ENCODE measurements around the gene MT1G.
"Not testable (repeated sequence)": the region's sequence is repeated elsewhere in the genome, so short reads cannot be mapped to it uniquely, and the experiment has no call there.

MT1G gene

GRCh38 chr16:56684256-56684925 is 16.5 kb upstream of the MT1G start:
- no peak for DNase-seq

GRCh38 chr16:56683424-56684172 is 15.7 kb upstream of the MT1G start:
- no peak for DNase-seq

DNA sequence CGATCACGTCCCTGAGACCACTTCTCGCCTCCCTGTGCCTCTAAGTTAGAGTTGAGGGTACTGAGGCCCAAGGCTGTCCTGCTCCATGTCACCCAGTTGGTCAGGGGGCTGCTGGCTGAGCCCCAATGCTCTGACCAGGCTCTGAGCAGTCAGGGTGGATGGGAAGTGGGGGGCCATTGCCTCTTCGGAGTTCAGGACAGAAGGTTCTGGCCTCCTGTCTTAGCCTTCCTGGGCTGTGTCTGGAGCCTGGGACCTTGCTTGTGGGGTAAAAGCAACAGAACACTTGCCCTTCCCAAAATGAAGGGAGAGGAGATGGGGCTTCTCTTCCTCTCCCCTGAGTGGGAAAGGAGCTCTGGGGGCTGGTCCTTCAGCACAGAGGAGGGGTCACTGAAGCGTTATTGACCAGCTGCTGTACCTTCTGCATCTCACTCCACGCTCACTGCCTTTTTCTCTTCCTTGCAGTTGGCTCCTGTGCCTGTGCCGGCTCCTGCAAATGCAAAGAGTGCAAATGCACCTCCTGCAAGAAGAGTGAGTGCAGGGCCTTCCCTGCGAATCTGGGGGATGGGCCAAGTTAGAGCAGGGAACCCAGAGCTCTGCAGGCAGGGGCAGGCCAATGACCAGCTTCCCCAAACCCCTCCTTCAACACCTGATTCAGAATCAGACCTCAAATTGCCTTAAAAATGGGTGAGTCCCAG is 15.0 kb upstream of the MT1G start:
- DNase-seq, result peak; percentile 22

GRCh38 chr16:56681939-56682702 is 14.3 kb upstream of the MT1G start, which contains the start of gene MT1X:
Gene MT1X (plus strand): TSS chr16:56682470. CDS start chr16:56682541, 71 bp downstream.
- peak; percentile 95 for DNase-seq

- peak; percentile 42 for DNase-seq
These were observed 12.0 kb upstream of the MT1G start for GRCh38 chr16:56679818-56680217.

- DNase-seq, result no peak
These were observed 11.3 kb upstream of the MT1G start for GRCh38 chr16:56679078-56679730.

DNA sequence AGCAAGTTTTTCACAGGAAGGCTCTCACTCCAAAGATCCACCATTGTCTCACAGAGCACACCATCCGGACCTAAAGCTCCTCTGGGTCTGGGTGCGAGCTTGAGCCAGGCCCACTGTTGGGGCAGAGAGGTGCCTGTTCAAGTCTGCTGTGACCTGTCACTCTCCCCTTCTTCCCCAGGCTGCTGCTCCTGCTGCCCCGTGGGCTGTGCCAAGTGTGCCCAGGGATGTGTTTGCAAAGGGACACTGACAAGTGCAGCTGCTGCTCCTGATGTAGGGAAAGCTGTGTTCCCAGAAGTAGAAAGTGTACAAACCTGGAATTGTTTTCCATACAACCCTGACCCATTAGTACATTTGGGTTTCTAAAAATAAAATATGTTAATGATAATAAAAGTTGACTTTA is 9.6 kb upstream of the MT1G start:
- DNase-seq, result no peak

- peak; percentile 68 for DNase-seq
These were observed 7.9 kb upstream of the MT1G start for GRCh38 chr16:56675685-56676210.

- not testable (repeated sequence) for DNase-seq
These were observed 6.7 kb upstream of the MT1G start for GRCh38 chr16:56674570-56674969.

DNA sequence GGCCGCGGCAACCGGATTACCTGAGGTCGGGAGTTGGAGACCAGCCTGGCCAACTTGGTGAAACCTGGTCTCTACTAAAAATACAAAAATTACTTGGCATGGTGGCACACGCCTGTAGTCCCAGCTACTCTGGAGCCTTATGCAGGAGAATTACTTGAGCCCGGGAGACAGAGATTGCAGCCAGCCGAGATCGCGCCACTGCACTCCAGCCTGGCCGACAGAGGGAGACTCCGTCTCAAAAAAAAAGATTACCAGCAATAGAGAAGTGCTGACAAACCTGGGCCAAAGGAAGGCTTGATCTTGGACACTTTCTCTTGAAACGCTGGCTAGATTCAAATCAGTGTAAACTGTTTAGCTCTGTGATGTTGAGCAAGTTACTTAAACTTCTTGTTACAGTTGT is 6.1 kb upstream of the MT1G start:
- DNase-seq, result peak; percentile 49

GRCh38 chr16:56672761-56673536 is 5.1 kb upstream of the MT1G start:
- DNase-seq, result no peak

DNA sequence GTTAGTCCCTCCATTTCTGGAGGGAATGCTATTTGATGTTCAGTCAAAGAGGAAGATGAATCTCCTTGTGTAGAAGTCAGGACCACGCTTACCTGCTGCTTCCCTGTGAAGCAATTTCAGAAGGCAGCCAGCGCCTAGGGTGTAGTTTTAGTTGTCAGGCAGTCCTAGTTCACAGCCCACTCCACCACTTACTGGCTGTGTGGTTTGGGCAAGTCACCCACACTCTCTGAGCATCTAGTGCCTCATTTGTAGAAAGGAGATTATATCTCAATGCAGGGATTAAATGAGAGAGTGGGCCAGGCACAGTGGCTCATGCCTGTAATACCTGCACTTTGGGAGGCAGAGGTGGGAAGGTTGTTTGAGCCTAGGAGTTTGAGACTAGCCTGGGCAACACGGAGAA is 4.3 kb upstream of the MT1G start:
- DNase-seq, result not testable (repeated sequence)

- DNase-seq, result not testable (repeated sequence)
These were observed 3.8 kb upstream of the MT1G start for GRCh38 chr16:56671691-56672090.

DNA sequence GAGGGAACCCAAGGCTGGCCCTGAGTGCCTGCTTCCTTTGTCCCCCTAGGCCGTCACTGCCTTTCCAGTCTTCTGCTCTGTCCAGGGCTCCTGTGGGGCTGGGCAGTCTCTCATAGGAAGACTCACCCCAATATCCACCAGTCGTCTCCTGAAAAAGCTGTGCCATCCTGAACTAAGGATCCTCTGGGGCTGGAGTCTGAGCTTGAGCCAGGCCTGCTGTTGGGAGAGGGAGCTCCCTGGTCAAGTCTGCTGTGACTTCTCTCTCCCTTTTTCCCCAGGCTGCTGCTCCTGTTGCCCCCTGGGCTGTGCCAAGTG is 2.7 kb upstream of the MT1G start:
- no peak for DNase-seq

- DNase-seq, result no peak
These were observed 2.2 kb upstream of the MT1G start for GRCh38 chr16:56669840-56670619.

- peak; percentile 61 for DNase-seq
These were observed 1.4 kb upstream of the MT1G start, which contains the start of gene MT1H for GRCh38 chr16:56669005-56669839. Gene MT1H (plus strand): TSS chr16:56669814. CDS start chr16:56669885, 71 bp downstream.

- DNase-seq, result not testable (repeated sequence)
These were observed 2.3 kb downstream of the MT1G start for GRCh38 chr16:56665286-56666261.

DNA sequence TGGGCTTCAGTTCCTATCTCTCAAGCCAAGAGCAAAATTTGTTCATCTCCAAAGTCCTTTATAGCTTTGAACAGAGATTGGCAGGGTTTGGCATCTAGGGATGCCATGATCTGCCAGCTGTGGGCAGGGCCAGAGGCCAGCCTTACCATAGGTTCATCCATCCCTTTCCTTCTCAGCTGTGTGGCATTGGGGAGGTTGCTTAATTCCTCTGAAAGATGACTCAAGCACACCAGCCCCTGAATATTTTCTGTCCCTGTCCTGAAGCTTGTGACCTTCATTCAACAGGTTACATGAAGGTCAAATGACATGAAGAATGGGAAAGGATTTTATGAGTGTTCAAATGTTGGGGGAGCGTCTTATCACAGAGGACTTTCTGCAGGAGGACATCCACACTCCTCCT is 3.4 kb downstream of the MT1G start:
- DNase-seq, result no peak
